Type B pancreatic cell (in vitro differentiated cells): ENCODE results near the gene CLEC10A. TPM values are rescaled to one million over a fixed set of nuclear protein-coding genes. Genes with fewer than 3 reads are reported as not detected.
"Not testable (repeated sequence)": the region's sequence is repeated elsewhere in the genome, so short reads cannot be mapped to it uniquely, and the experiment has no call there.

Experiments
- DNase-seq: peaks from one replicate; pipeline ENCODE4 v3.0.0; 2021; ENCODE audit warnings: mixed read lengths; ENCODE audit not compliant: unreplicated experiment; ENCODE audit errors: extremely low spot score
- H3K27ac Mint-ChIP-seq: 2 replicates; pipeline ENCODE4 v1.8.0; 2021; ENCODE audit warnings: mild to moderate bottlenecking, mixed read lengths
- H3K27me3 Mint-ChIP-seq: 2 replicates; pipeline ENCODE4 v1.8.0; 2021; ENCODE audit warnings: mixed read lengths
- H3K36me3 Mint-ChIP-seq: 2 replicates; pipeline ENCODE4 v1.8.0; 2021; ENCODE audit warnings: mixed read lengths
- H3K4me1 Mint-ChIP-seq: one replicate; pipeline ENCODE4 v1.8.0; 2021; ENCODE audit warnings: mixed read lengths; ENCODE audit not compliant: unreplicated experiment
- H3K4me3 Mint-ChIP-seq: 2 replicates; pipeline ENCODE4 v1.8.0; 2021; ENCODE audit warnings: mild to moderate bottlenecking, mixed read lengths
- H3K9me3 Mint-ChIP-seq: 2 replicates; pipeline ENCODE4 v1.8.0; 2021; ENCODE audit warnings: mixed read lengths
- long read RNA-seq: library from polyadenylated mRNA; unstranded; transcript quantifications from one replicate; pipeline ENCODE4 v2.0.0, GENCODE V29; 2020
- total RNA-seq: library from RNA; stranded (reverse); gene quantifications from 2 replicates; pipeline ENCODE4 v1.2.1, GENCODE V29; 2021; ENCODE audit warnings: low replicate concordance
- TF ChIP-seq, protein P1 (sequence below): fragments of 200-600 bp; sonication (generic); conservative IDR thresholded peaks from 2 replicates; pipeline ENCODE4 v1.5.0; 2021; ENCODE audit warnings: antibody characterized with exemption, mild to moderate bottlenecking

The CLEC10A gene, protein sequence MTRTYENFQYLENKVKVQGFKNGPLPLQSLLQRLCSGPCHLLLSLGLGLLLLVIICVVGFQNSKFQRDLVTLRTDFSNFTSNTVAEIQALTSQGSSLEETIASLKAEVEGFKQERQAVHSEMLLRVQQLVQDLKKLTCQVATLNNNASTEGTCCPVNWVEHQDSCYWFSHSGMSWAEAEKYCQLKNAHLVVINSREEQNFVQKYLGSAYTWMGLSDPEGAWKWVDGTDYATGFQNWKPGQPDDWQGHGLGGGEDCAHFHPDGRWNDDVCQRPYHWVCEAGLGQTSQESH
- total RNA-seq: not detected in 2 replicates
- long read RNA-seq: 0 reads

DNA sequence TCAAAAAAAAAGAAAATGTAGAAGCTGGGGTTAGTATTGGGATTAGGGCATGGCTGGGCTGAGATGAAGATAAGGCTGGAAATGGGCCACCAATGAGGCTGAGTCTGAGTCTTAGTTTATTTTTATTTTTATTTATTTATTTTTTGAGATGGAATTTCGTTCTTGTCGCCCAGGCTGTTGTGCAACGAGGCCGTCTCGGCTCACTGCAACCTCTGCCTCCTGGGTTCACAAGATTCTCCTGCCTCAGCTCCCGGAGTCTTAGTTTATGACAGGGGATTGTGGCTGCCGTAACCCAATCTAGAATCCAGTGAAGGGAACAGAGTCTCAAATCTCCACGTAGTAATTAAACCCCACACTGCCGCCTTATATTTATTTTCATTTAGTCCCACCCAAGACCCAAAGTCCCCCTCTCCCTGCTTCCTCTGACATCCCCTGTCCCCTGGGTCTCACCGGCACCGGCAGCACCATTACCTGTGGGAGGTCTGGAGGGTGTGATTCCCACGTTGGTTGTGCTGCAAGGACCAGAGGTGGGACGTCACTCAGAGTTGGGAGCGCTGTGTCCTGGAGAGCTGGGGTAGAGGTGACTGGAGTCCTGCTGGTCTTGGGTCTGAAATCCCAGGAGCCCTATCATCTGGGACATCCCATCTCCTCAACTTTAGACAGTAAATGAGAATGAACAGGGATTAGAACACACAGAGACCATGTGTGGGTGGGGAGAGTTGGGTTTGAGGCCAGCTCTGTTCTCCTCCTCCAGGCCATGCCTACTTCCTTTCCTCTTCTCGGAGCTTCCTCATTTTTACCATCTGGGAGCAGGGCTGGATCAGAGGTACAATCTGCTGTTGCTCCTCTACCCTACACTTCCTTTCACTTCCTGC is at the start of gene CLEC10A:
CLEC10A (minus strand) TSS at position 671 of the 875 bp plus-strand sequence. CDS start 1,439 bp downstream, outside the sequence.
- H3K27me3 Mint-ChIP-seq: peaks cover 13% of the 10 kb centered on the region
- H3K9me3 Mint-ChIP-seq: no peaks in the 10 kb centered on the region
- no peak within 1 kb of the TSS for H3K27ac Mint-ChIP-seq
- no peaks in the 10 kb centered on the region for H3K4me1 Mint-ChIP-seq
- TF ChIP-seq, protein P1, sequence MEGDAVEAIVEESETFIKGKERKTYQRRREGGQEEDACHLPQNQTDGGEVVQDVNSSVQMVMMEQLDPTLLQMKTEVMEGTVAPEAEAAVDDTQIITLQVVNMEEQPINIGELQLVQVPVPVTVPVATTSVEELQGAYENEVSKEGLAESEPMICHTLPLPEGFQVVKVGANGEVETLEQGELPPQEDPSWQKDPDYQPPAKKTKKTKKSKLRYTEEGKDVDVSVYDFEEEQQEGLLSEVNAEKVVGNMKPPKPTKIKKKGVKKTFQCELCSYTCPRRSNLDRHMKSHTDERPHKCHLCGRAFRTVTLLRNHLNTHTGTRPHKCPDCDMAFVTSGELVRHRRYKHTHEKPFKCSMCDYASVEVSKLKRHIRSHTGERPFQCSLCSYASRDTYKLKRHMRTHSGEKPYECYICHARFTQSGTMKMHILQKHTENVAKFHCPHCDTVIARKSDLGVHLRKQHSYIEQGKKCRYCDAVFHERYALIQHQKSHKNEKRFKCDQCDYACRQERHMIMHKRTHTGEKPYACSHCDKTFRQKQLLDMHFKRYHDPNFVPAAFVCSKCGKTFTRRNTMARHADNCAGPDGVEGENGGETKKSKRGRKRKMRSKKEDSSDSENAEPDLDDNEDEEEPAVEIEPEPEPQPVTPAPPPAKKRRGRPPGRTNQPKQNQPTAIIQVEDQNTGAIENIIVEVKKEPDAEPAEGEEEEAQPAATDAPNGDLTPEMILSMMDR: no peak
- DNase-seq: no peak
- H3K36me3 Mint-ChIP-seq: no peaks in the 10 kb centered on the region
- H3K4me3 Mint-ChIP-seq: no peak within 1 kb of the TSS

DNA sequence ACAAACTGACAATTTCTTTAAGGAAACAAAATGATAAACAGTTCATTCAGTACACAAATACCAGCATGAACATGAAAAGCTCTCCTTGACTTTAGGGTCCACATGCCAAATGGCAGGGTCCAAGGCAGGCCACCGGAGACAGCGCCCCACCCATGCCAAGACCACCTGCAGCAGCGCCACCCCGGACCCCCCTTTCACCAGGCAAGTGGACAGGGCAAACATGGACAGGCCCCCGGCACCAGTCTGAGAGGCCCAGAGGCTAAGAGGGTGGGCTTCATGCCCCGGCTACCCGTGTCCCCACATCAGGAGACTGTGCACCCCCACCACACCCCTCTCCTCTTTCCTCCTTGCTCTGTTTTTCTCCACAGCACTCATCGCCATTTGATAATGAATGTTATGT is 49.3 kb upstream of the CLEC10A start:
- no peaks in the 10 kb centered on the region for H3K27me3 Mint-ChIP-seq
- TF ChIP-seq, protein P1: no peak
- peaks cover 14% of the 10 kb centered on the region for H3K4me1 Mint-ChIP-seq
- DNase-seq: no peak
- H3K36me3 Mint-ChIP-seq: no peaks in the 10 kb centered on the region
- H3K27ac Mint-ChIP-seq: no peak overlapping the region
- no peaks in the 10 kb centered on the region for H3K9me3 Mint-ChIP-seq
- no peak overlapping the region for H3K4me3 Mint-ChIP-seq

DNA sequence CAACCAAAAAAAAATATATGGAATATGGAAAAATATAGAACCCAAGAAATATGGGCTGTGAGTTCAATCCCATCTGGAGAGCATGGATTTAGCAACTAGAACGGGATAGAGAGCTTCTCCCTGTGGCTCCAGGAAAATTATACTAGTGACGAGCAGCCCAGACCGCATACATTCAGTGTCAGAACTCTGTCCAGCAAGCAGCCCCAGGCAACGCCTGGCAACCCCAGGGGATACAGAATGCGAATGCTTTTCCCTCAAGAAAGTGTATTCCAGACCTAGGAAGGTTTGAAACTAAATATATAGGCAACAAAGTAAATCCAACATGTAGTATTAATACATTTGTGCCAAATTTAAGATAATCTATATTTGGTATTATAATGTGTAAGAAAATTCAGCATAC is 48.1 kb upstream of the CLEC10A start:
- Mint-ChIP-seq H3K27me3 (peaks cover 4% of the 10 kb centered on the region), H3K27ac (no peak overlapping the region), H3K9me3 (no peaks in the 10 kb centered on the region), H3K36me3 (no peaks in the 10 kb centered on the region), H3K4me3 (no peak overlapping the region), H3K4me1 (peaks cover 14% of the 10 kb centered on the region)
- DNase-seq: no peak
- TF ChIP-seq, protein P1: no peak

DNA sequence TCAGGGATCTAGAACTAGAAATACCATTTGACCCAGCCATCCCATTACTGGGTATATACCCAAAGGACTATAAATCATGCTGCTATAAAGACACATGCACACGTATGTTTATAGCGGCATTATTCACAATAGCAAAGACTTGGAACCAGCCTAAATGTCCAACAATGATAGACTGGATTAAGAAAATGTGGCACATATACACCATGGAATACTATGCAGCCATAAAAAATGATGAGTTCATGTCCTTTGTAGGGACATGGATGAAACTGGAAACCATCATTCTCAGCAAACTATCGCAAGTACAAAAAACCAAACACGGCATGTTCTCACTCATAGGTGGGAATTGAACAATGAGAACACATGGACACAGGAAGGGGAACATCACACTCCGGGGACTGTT is 47.5 kb upstream of the CLEC10A start:
- DNase-seq, H3K27ac Mint-ChIP-seq, H3K4me1 Mint-ChIP-seq: not testable (repeated sequence)

DNA sequence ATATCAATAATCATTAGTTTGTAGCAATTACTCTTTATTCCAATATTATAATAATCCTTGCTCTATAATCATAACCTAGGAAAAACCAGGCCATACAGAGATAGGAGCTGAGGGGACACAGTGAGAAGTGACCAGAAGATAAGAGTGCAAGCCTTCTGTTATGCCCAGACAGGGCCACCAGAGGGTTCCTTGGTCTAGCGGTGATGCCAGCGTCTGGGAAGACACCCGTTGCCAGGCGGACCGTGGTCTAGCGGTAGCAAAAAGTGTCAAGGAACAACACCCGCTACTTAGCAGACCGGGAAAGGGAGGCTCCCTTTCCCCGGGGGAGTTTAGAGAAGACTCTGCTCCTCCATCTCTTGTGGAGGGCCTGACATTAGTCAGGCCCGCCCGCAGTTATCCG is 46.3 kb upstream of the CLEC10A start:
- not testable (repeated sequence) for H3K4me3 Mint-ChIP-seq, DNase-seq, H3K9me3 Mint-ChIP-seq, H3K27me3 Mint-ChIP-seq, H3K36me3 Mint-ChIP-seq, H3K4me1 Mint-ChIP-seq, H3K27ac Mint-ChIP-seq

More for the DNA sequence above, 47.5 kb upstream of the CLEC10A start:
- H3K27me3 Mint-ChIP-seq, H3K9me3 Mint-ChIP-seq, H3K36me3 Mint-ChIP-seq, H3K4me3 Mint-ChIP-seq: not testable (repeated sequence)

DNA sequence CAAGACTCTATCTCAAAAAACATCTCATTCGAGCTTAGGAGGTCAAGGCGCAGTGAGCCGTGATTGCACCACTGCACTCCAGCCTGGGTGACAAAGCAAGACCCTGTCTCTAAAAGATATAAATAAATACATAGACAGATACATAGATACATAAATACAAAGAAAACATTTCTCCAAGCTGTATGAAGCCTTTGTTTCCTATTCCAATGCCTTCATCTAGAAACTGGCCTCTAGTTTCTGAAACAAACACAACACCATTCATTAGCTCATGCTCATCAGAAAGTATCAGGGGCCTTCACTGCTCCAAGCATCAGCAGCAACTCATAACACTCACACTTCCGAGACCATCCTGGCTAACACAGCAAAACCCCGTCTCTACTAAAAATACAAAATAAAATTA is 44.9 kb upstream of the CLEC10A start:
- Mint-ChIP-seq H3K4me3 (no peak overlapping the region), H3K9me3 (no peaks in the 10 kb centered on the region), H3K36me3 (no peaks in the 10 kb centered on the region), H3K27ac (no peak overlapping the region), H3K4me1 (no peaks in the 10 kb centered on the region), H3K27me3 (peaks cover 7% of the 10 kb centered on the region)
- no peak for DNase-seq
- TF ChIP-seq, protein P1: no peak
